WTC11 (cell line): ENCODE data around the gene CCDC150. TPM values are rescaled to one million over a fixed set of nuclear protein-coding genes. Genes with fewer than 3 reads are reported as not detected.

Source experiments
- total RNA-seq: library from RNA; stranded (reverse); gene quantifications from 3 replicates; pipeline ENCODE4 v1.2.3, GENCODE V29; 2021

The CCDC150 gene
- total RNA-seq, 1 experiment from 2014 or later = 43.0 TPM

Other genes with a start within 250 kb of the CCDC150 start
- 3.0 to 4.1 TPM (median 3.3 TPM) in 3 replicates for gene HECW2, start 46.2 kb upstream of the CCDC150 start, total RNA-seq
- 43.3 to 54.7 TPM (median 49.2 TPM) in 3 replicates for gene GTF3C3, start 160.0 kb downstream of the CCDC150 start, total RNA-seq
- not detected in 3 replicates for gene C2orf66, start 169.6 kb downstream of the CCDC150 start, total RNA-seq